ENCODE results near the gene CHI3L1. TPM values are rescaled to one million over a fixed set of nuclear protein-coding genes. Genes with fewer than 3 reads are reported as not detected.

CHI3L1 gene
- total and polyA plus RNA-seq, 8 donors = 1.7 to 12.1 (median 7.9) TPM

DNA sequence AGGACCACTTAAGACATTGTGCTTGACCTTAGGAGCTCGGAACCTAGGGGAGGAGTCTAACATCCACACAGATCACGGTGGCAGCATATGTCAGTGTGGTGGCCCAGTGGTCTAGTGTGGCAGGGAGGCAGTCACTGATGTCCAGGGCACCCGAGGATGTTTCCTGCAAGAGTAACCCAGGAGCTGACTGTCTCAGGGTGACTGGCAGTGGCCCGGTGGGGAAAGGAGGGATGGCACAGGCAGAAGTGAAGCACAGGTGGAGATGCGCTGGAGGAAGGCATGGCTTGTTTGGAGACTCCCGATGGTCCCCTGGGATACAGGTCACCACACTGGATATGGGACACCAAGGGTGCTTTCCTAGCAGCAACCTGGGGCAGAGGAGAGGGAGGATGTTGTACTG lies 26.6 kb upstream of the CHI3L1 start:
- intact Hi-C loops (cut with DNase I) = no loop called here
- DNase-seq (no peak), FAIRE-seq (no peak), ATAC-seq (no peak)
- Histone ChIP-seq H3K4me1 (no peaks in the 10 kb centered on the region), H3K27me3 (no peaks in the 10 kb centered on the region), H3K27ac (no peak overlapping the region), H3K36me3 (no peaks in the 10 kb centered on the region), H3K9me3 (no peaks in the 10 kb centered on the region), H3K4me3 (no peak overlapping the region)
- TF ChIP-seq, protein P1, sequence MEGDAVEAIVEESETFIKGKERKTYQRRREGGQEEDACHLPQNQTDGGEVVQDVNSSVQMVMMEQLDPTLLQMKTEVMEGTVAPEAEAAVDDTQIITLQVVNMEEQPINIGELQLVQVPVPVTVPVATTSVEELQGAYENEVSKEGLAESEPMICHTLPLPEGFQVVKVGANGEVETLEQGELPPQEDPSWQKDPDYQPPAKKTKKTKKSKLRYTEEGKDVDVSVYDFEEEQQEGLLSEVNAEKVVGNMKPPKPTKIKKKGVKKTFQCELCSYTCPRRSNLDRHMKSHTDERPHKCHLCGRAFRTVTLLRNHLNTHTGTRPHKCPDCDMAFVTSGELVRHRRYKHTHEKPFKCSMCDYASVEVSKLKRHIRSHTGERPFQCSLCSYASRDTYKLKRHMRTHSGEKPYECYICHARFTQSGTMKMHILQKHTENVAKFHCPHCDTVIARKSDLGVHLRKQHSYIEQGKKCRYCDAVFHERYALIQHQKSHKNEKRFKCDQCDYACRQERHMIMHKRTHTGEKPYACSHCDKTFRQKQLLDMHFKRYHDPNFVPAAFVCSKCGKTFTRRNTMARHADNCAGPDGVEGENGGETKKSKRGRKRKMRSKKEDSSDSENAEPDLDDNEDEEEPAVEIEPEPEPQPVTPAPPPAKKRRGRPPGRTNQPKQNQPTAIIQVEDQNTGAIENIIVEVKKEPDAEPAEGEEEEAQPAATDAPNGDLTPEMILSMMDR (IDR thresholded peaks at IDR 0.05) = no peak
- WGBS, 2 donors = 70 to 86% methylated on average over 6 of the region's 6 CpGs

DNA sequence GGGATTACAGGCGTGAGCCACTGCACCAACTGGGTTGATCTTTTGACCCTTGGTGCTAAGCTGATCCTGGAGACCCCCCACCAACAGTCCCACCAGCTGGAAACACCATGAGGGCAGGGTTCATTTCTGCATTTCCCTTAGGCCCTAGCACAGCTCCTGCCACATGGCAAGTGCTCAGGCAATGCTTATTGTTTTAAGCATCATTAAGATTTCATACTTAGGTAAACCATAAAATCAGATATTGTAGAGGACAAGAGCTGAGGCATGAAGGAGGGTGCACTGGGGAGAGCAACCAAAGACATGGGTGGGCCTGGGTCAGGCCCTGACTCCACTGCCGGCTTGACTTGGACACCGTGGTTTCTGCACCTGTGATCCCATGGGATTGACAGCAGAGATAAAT lies 25.3 kb upstream of the CHI3L1 start:
- no peaks in the 10 kb centered on the region for H3K4me1 ChIP-seq
- no peak for ATAC-seq
- WGBS, 2 donors = 87% methylated on average over 3 of the region's 3 CpGs
- no peak overlapping the region for H3K4me3 ChIP-seq
- H3K27ac ChIP-seq = no peak overlapping the region
- H3K9me3 ChIP-seq = no peaks in the 10 kb centered on the region
- intact Hi-C loops (cut with DNase I) = no loop called here
- TF ChIP-seq, protein P1 (IDR thresholded peaks at IDR 0.05) = no peak
- H3K36me3 ChIP-seq = no peaks in the 10 kb centered on the region
- H3K27me3 ChIP-seq = no peaks in the 10 kb centered on the region
- no peak for DNase-seq
- FAIRE-seq = no peak

DNA sequence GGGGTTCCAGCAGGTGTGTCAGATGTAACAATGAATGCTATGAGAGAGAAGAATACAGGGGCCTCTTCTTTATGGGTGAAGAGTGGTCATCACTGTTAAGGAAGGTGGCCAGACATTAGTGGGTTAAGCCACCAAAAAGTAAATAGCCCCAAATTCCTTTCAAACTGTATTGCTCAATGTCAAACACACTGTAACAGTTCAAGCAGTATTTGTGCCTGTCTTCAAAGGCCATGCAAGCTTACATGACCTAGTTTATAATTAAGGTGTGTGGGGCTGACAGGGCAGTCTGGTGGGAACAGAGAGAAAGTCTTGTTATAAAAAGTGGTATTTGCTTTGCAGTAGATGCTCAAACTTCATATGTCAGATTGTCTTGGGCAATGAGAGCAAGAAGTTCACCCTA lies 24.5 kb upstream of the CHI3L1 start:
- no peaks in the 10 kb centered on the region for H3K36me3 ChIP-seq
- no peak for ATAC-seq
- TF ChIP-seq, protein P1 (IDR thresholded peaks at IDR 0.05) = no peak
- no peaks in the 10 kb centered on the region for H3K9me3 ChIP-seq
- H3K27ac ChIP-seq = no peak overlapping the region
- DNase-seq = no peak
- FAIRE-seq = no peak
- intact Hi-C loops (cut with DNase I) = no loop called here
- no peak overlapping the region for H3K4me3 ChIP-seq
- no peaks in the 10 kb centered on the region for H3K27me3 ChIP-seq
- H3K4me1 ChIP-seq = no peaks in the 10 kb centered on the region

DNA sequence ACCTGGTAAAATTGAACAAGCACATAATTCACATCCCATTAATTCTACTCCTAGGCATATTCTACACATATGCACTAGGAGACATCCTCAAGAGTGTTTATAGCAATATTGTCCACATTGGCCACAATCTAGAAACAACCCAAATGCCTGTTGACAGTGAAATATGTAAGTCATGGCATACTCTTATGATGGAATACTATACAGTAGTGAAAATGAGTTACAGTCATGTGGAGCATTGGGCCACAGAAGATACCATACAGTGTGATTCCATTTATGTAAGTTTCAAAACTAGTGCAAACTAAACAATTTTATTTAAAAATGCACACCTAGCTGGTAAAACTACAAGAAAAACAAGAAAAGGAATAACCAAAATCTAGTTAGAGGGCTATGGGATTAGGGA lies 23.8 kb upstream of the CHI3L1 start:
- ATAC-seq (no peak), FAIRE-seq (no peak), DNase-seq (no peak)
- no peaks in the 10 kb centered on the region for H3K27me3 ChIP-seq
- intact Hi-C loops (cut with DNase I) = no loop called here
- H3K9me3 ChIP-seq = no peaks in the 10 kb centered on the region
- no peak overlapping the region for H3K27ac ChIP-seq
- no peaks in the 10 kb centered on the region for H3K4me1 ChIP-seq
- TF ChIP-seq, protein P1 (IDR thresholded peaks at IDR 0.05) = no peak
- H3K4me3 ChIP-seq = no peak overlapping the region
- no peaks in the 10 kb centered on the region for H3K36me3 ChIP-seq

DNA sequence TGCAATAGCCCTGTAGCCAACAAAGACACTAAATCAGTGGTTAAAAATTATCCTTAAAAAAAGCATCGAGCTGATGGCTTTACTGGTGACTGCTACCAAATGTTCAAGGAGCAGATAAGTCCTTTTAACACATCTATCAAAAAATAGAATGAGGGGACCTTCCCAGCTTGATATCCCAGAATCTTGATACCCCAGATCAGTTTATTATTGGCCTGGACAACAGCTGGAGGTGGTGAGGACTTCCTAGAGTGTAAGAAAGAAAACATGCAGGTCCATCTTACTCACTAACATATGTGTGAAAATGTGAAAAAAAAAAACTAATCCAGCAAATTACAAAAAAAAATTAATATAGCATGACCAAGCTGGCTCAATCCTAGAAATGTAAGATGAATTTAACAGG lies 21.7 kb upstream of the CHI3L1 start:
- no peak overlapping the region for H3K4me3 ChIP-seq
- 51 to 72% methylated on average over 1 of the region's 1 CpG for WGBS, 2 donors
- H3K36me3 ChIP-seq = no peaks in the 10 kb centered on the region
- no peaks in the 10 kb centered on the region for H3K9me3 ChIP-seq
- ATAC-seq (no peak), FAIRE-seq (no peak), DNase-seq (no peak)
- no peaks in the 10 kb centered on the region for H3K27me3 ChIP-seq
- H3K27ac ChIP-seq = no peak overlapping the region
- intact Hi-C loops (cut with DNase I) = no loop called here
- no peaks in the 10 kb centered on the region for H3K4me1 ChIP-seq
- TF ChIP-seq, protein P1 (IDR thresholded peaks at IDR 0.05) = no peak

Measured in pancreas (tissue), 10 donors.